Transverse colon (tissue), 4 donors: ENCODE results near the gene LYVE1. TPM values are rescaled to one million over a fixed set of nuclear protein-coding genes. Genes with fewer than 3 reads are reported as not detected.

Source experiments
- DNase-seq: peaks from one replicate; pipeline ENCODE4 v3.0.0-alpha.2; 2019
- H3K27ac ChIP-seq, 4 donors: fragments of 200-600 bp; sonication (generic); 2 replicates each; pipeline ENCODE4 v1.5.1; 2016 to 2018; ENCODE audit warnings: inconsistent platforms in 4 of 4
- H3K27me3 ChIP-seq: fragments of 200-600 bp; sonication (generic); 2 replicates; pipeline ENCODE4 v1.5.1; 2017; ENCODE audit warnings: inconsistent platforms
- H3K36me3 ChIP-seq, 4 donors: fragments of 200-600 bp; sonication (generic); 2 replicates each; pipeline ENCODE4 v1.5.1; 2017 to 2019; ENCODE audit warnings: inconsistent platforms in 4 of 4
- H3K4me1 ChIP-seq, 4 donors: fragments of 200-600 bp; sonication (generic); 2 replicates each; pipeline ENCODE4 v1.5.1; 2017 to 2020; ENCODE audit warnings: inconsistent platforms in 4 of 4
- H3K4me3 ChIP-seq, 4 donors: fragments of 200-600 bp; sonication (generic); 1 replicate in 1 of 4; 2 replicates in 3 of 4; pipeline versions ENCODE4 v1.5.1 to v1.6.1; 2017 to 2019; ENCODE audit warnings: inconsistent platforms in 4 of 4
- H3K9me3 ChIP-seq, 2 donors: fragments of 200-600 bp; sonication (generic); 2 replicates each; pipeline ENCODE4 v1.5.1; 2017 to 2019; ENCODE audit warnings: inconsistent platforms in 2 of 2
- CTCF ChIP-seq, 5 experiments: fragments of 200-600 bp in 3 of 5; fragments of 450-650 bp in 2 of 5; sonication (generic) in 3 of 5; IDR thresholded peaks; 1 replicate in 2 of 5; 2 replicates in 3 of 5; pipeline ENCODE4 v1.5.1; 2016 to 2017; ENCODE audit warnings: antibody characterized with exemption in 5 of 5, inconsistent platforms in 3 of 5, mild to moderate bottlenecking in 2 of 5, moderate library complexity in 1 of 5
- EP300 ChIP-seq: sonication (generic); formaldehyde crosslinking; IDR thresholded peaks from one replicate; pipeline ENCODE4 v1.6.1; 2017; ENCODE audit warnings: antibody characterized with exemption, low read depth
- POLR2A ChIP-seq: fragments of 450-650 bp; IDR thresholded peaks from one replicate; pipeline ENCODE4 v1.6.1; 2016; ENCODE audit warnings: antibody characterized with exemption, mild to moderate bottlenecking, moderate library complexity
- POLR2AphosphoS5 ChIP-seq, 3 donors: sonication (generic); formaldehyde crosslinking; IDR thresholded peaks; one replicate each; pipeline ENCODE4 v1.6.1; 2016; ENCODE audit warnings: antibody characterized with exemption in 3 of 3
- WGBS, 2 donors: methylation state at CpG; one replicate each; pipeline ENCODE4 v1.1.5; 2018; ENCODE audit warnings: low coverage in 1 of 2; 5-methylcytosine and 5-hydroxymethylcytosine counted together
- in situ Hi-C, 4 donors: fragments of 200-750 bp; cut with MboI; loops; one replicate each; pipeline versions ENCODE4 v1.15.0 to v1.15.1; 2017; ENCODE audit warnings: low sequenced_read_pairs in 3 of 4, low pct_ligation_motif_present in 1 of 4, low pct_unique_long_range_greater_than_20kb in 1 of 4
- intact Hi-C: fragments of 100-400 bp; cut with DNase I; formaldehyde crosslinking; loops from one replicate; pipeline ENCODE4 v1.15.1; 2023; ENCODE audit warnings: low total_unique reads
- total RNA-seq, 4 donors: library from RNA; depleted of rRNA; stranded (reverse); fragments of >200 nt; gene quantifications; one replicate each; pipeline ENCODE4 v1.1.0, GENCODE V29; 2016

Gene LYVE1
- total RNA-seq, 4 donors from 2014 or later = 8.2 to 41.6 (median 31.7) TPM

- in situ Hi-C loops = loop anchor here in 1 of 4 donors (25.0 kb wide), 1 partner anchor 198 kb away; no protein-coding TSS in a partner anchor
- no peaks in the 10 kb centered on the region for H3K36me3 ChIP-seq
- H3K4me1 ChIP-seq = peaks cover 6 to 18% (median 9%) of the 10 kb centered on the region in 4 donors
- H3K27me3 ChIP-seq = no peaks in the 10 kb centered on the region
- H3K4me3 ChIP-seq = no peak overlapping the region
- intact Hi-C loops = no loop called here
- TF ChIP-seq POLR2A = no peak
- TF ChIP-seq POLR2AphosphoS5 (IDR thresholded peaks at IDR 0.05) = no peak
- no peak for TF ChIP-seq CTCF (IDR thresholded peaks at IDR 0.05)
- no peak for TF ChIP-seq EP300
- no peaks in the 10 kb centered on the region for H3K9me3 ChIP-seq
- no peak overlapping the region for H3K27ac ChIP-seq
- no peak for DNase-seq
Observed at GRCh38 chr11:10539339-10539738, 29.1 kb downstream of the LYVE1 start.

GRCh38 chr11:10538924-10539323 lies 29.5 kb downstream of the LYVE1 start:
- 75 to 80% methylated on average over 1 of the region's 1 CpG for WGBS, 2 donors
- in situ Hi-C loops = loop anchor here in 1 of 4 donors (25.0 kb wide), 1 partner anchor 198 kb away; no protein-coding TSS in a partner anchor
- intact Hi-C loops = no loop called here

GRCh38 chr11:10537600-10537999 lies 30.9 kb downstream of the LYVE1 start:
- H3K27ac ChIP-seq = no peak overlapping the region
- in situ Hi-C loops (loop anchor here in 1 of 4 donors (25.0 kb wide), 1 partner anchor 200 kb away; no protein-coding TSS in a partner anchor), intact Hi-C loops (no loop called here)

More at GRCh38 chr11:10538924-10539323, 29.5 kb downstream of the LYVE1 start:
- no peak for DNase-seq
- H3K9me3 ChIP-seq = no peaks in the 10 kb centered on the region
- H3K4me1 ChIP-seq = peaks cover 6 to 18% (median 9%) of the 10 kb centered on the region in 4 donors
- TF ChIP-seq POLR2A (no peak), EP300 (no peak)
- no peaks in the 10 kb centered on the region for H3K27me3 ChIP-seq
- no peaks in the 10 kb centered on the region for H3K36me3 ChIP-seq
- no peak overlapping the region for H3K27ac ChIP-seq
- H3K4me3 ChIP-seq = no peak overlapping the region

GRCh38 chr11:10534316-10534715 lies 34.1 kb downstream of the LYVE1 start:
- in situ Hi-C loops = loop anchor here in 1 of 4 donors (25.0 kb wide), 1 partner anchor 203 kb away; no protein-coding TSS in a partner anchor
- peaks cover 0 to 4% (median 0%) of the 10 kb centered on the region in 4 donors for H3K4me1 ChIP-seq
- H3K27me3 ChIP-seq = no peaks in the 10 kb centered on the region
- WGBS, 2 donors = 77 to 78% methylated on average over 2 of the region's 2 CpGs
- DNase-seq = no peak
- TF ChIP-seq POLR2A = no peak
- no peak for TF ChIP-seq CTCF (IDR thresholded peaks at IDR 0.05)
- TF ChIP-seq EP300 = no peak
- TF ChIP-seq POLR2AphosphoS5 (IDR thresholded peaks at IDR 0.05) = no peak
- no peaks in the 10 kb centered on the region for H3K9me3 ChIP-seq
- no peak overlapping the region for H3K4me3 ChIP-seq
- peaks cover 0 to 21% (median 6%) of the 10 kb centered on the region in 4 donors for H3K36me3 ChIP-seq
- H3K27ac ChIP-seq = no peak overlapping the region
- intact Hi-C loops = no loop called here

More at GRCh38 chr11:10537600-10537999, 30.9 kb downstream of the LYVE1 start:
- no peak for DNase-seq
- Histone ChIP-seq H3K4me1 (peaks cover 6 to 18% (median 9%) of the 10 kb centered on the region in 4 donors), H3K36me3 (peaks cover 0 to 8% (median 3%) of the 10 kb centered on the region in 4 donors), H3K4me3 (no peak overlapping the region), H3K27me3 (no peaks in the 10 kb centered on the region), H3K9me3 (no peaks in the 10 kb centered on the region)
- TF ChIP-seq POLR2AphosphoS5 (IDR thresholded peaks at IDR 0.05) (no peak), EP300 (no peak), CTCF (IDR thresholded peaks at IDR 0.05) (no peak), POLR2A (no peak)

- Histone ChIP-seq H3K9me3 (no peaks in the 10 kb centered on the region), H3K4me3 (no peak overlapping the region), H3K27ac (no peak overlapping the region), H3K27me3 (no peaks in the 10 kb centered on the region), H3K36me3 (peaks cover 0 to 23% (median 8%) of the 10 kb centered on the region in 4 donors), H3K4me1 (no peaks in the 10 kb centered on the region)
- in situ Hi-C loops = loop anchor here in 1 of 4 donors (25.0 kb wide), 1 partner anchor 204 kb away; no protein-coding TSS in a partner anchor
- TF ChIP-seq EP300 (no peak), CTCF (IDR thresholded peaks at IDR 0.05) (no peak), POLR2A (no peak), POLR2AphosphoS5 (IDR thresholded peaks at IDR 0.05) (no peak)
- intact Hi-C loops = no loop called here
- DNase-seq = no peak
Observed at GRCh38 chr11:10533323-10533722, 35.1 kb downstream of the LYVE1 start.
